ENCODE measurements around the gene DIABLO. TPM values are rescaled to one million over a fixed set of nuclear protein-coding genes. Genes with fewer than 3 reads are reported as not detected.

The DIABLO gene
- polyA plus RNA-seq, 1 of the 3 experiments (the other 2 are of a cell fraction), result 78.9 TPM

GRCh38 chr12:122159882-122160281, 66.0 kb downstream of the DIABLO start:
- Histone ChIP-seq H3K4me3 (ENCODE audit: low read depth in 2 of 2, low read length in 1 of 2) (no peak overlapping the region), H3K9me2 (no peaks in the 10 kb centered on the region), H3F3A (replicated peaks; ENCODE audit: insufficient read depth) (no peaks in the 10 kb centered on the region), H3K4me1 (ENCODE audit: control insufficient read depth in 1 of 2, insufficient read depth in 2 of 2, low read depth in 1 of 2, low read length in 1 of 2) (peaks cover 0 to 3% of the 10 kb centered on the region in 2 experiments; a peak in 1 of 4 replicates), H4K20me1 (ENCODE audit: insufficient read depth) (no peaks in the 10 kb centered on the region), H3K27ac (ENCODE audit: low read depth in 2 of 2, low read length in 1 of 2) (no peak overlapping the region), H3K9ac (no peak overlapping the region), H3K36me3 (replicated peaks in 1 of 2; ENCODE audit: control insufficient read depth in 1 of 2, insufficient read depth in 2 of 2, low read length in 1 of 2) (no peaks in the 10 kb centered on the region), H3K79me2 (ENCODE audit: insufficient read depth) (no peaks in the 10 kb centered on the region), H3K27me3 (ENCODE audit: insufficient read depth) (no peaks in the 10 kb centered on the region), H3K4me2 (no peak overlapping the region), H3K9me3 (no peaks in the 10 kb centered on the region), H2AFZ (ENCODE audit: low read depth) (no peak overlapping the region)
- POLR2A ChIA-PET, result no interaction called here
- 76% methylated on average over 4 of the region's 4 CpGs for WGBS (ENCODE audit: low lambda C conversion rate)
- peak; percentile 27 for DNase-seq
- no peak for TF ChIP-seq FOXM1 (IDR thresholded peaks at IDR 0.05; ENCODE audit: low read depth)
- no peak for TF ChIP-seq USF2 (IDR thresholded peaks at IDR 0.05; ENCODE audit: borderline replicate concordance, low read depth, low read length)
- TF ChIP-seq GATA2 (CRISPR knock-in tag; IDR thresholded peaks at IDR 0.05), result peak; percentile 36; the same call in 1 of the 2 replicates
- no peak for TF ChIP-seq CHD2 (IDR thresholded peaks at IDR 0.05; ENCODE audit: low read length, partially characterized antibody)
- TF ChIP-seq SMC3 (IDR thresholded peaks at IDR 0.05; ENCODE audit: low read depth, low read length), result 0 out of 2 replicates have a peak, but pooled peaks have one; percentile 10
- TF ChIP-seq JUND (IDR thresholded peaks at IDR 0.05), result no peak
- no peak for TF ChIP-seq CTCF (IDR thresholded peaks at IDR 0.05)
- TF ChIP-seq RAD21 (IDR thresholded peaks at IDR 0.05; ENCODE audit: low read length), result peak; percentile 49
- CTCF ChIA-PET, result interaction anchor here (1.0 to 3.4 kb wide), 4 partner anchors 27 to 129 kb away, joined by 3 to 21 read pairs (median 4); no protein-coding TSS in a partner anchor

DNA sequence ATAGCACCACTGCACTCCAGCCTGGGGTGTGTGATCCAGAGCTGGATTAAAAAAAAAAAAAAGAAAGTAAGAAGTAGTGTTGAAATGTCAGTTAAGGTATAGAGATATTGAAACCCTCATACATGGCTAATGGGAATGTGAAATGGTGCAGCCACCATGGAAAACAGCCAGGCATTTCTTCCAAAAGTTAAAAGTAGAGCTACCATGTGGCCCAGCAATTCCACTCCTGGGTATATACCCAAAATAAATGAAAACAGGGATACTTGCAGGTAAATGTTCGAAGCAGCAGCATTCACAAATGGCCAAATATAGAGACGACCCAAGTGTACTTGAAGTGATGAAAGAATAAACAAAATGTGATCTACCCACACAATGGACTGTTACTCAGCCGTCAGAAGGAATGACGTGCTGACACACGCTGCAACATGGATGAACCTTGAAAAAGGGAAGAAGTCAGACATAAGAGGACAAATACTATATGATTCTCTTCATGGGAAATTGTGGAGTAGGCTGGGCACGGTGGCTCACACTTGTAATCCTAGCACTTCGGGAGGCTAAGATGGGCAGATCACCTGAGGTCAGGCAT, 67.1 kb downstream of the DIABLO start:
- POLR2A ChIA-PET, result no interaction called here
- TF ChIP-seq NRF1 (IDR thresholded peaks at IDR 0.05; ENCODE audit: low read depth, low read length) (no peak), CHD2 (IDR thresholded peaks at IDR 0.05; ENCODE audit: low read length, partially characterized antibody) (no peak), RXRA (IDR thresholded peaks at IDR 0.05; ENCODE audit: borderline replicate concordance, low read depth) (no peak), JUND (IDR thresholded peaks at IDR 0.05) (no peak), SIN3A (IDR thresholded peaks at IDR 0.05; ENCODE audit: borderline replicate concordance, low read depth, low read length) (no peak), ELF1 (IDR thresholded peaks at IDR 0.05) (no peak), RAD21 (IDR thresholded peaks at IDR 0.05; ENCODE audit: low read length) (no peak), MEF2A (IDR thresholded peaks at IDR 0.05; ENCODE audit: borderline replicate concordance, low read depth) (no peak), FOXJ3 (CRISPR knock-in tag; IDR thresholded peaks at IDR 0.05) (no peak), POLR2AphosphoS5 (IDR thresholded peaks at IDR 0.05; ENCODE audit: low read depth, low read length) (no peak), RCOR1 (IDR thresholded peaks at IDR 0.05; ENCODE audit: low read length) (no peak)
- TF ChIP-seq, protein P1, sequence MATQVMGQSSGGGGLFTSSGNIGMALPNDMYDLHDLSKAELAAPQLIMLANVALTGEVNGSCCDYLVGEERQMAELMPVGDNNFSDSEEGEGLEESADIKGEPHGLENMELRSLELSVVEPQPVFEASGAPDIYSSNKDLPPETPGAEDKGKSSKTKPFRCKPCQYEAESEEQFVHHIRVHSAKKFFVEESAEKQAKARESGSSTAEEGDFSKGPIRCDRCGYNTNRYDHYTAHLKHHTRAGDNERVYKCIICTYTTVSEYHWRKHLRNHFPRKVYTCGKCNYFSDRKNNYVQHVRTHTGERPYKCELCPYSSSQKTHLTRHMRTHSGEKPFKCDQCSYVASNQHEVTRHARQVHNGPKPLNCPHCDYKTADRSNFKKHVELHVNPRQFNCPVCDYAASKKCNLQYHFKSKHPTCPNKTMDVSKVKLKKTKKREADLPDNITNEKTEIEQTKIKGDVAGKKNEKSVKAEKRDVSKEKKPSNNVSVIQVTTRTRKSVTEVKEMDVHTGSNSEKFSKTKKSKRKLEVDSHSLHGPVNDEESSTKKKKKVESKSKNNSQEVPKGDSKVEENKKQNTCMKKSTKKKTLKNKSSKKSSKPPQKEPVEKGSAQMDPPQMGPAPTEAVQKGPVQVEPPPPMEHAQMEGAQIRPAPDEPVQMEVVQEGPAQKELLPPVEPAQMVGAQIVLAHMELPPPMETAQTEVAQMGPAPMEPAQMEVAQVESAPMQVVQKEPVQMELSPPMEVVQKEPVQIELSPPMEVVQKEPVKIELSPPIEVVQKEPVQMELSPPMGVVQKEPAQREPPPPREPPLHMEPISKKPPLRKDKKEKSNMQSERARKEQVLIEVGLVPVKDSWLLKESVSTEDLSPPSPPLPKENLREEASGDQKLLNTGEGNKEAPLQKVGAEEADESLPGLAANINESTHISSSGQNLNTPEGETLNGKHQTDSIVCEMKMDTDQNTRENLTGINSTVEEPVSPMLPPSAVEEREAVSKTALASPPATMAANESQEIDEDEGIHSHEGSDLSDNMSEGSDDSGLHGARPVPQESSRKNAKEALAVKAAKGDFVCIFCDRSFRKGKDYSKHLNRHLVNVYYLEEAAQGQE (IDR thresholded peaks at IDR 0.05; ENCODE audit: low read depth, low read length), result no peak
- no peaks in the 10 kb centered on the region for H3F3A ChIP-seq (replicated peaks; ENCODE audit: insufficient read depth)
- no peak overlapping the region for H2AFZ ChIP-seq (ENCODE audit: low read depth)
- no peaks in the 10 kb centered on the region for H3K27me3 ChIP-seq (ENCODE audit: insufficient read depth)
- H3K79me2 ChIP-seq (ENCODE audit: insufficient read depth), result no peaks in the 10 kb centered on the region
- no peak overlapping the region for H3K4me3 ChIP-seq (ENCODE audit: low read depth in 2 of 2, low read length in 1 of 2)
- no peak overlapping the region for H3K27ac ChIP-seq (ENCODE audit: low read depth in 2 of 2, low read length in 1 of 2)
- DNase-seq, result no peak
- 81% methylated on average over 7 of the region's 7 CpGs for WGBS (ENCODE audit: low lambda C conversion rate)
- H3K9me2 ChIP-seq, result no peaks in the 10 kb centered on the region
- H3K4me2 ChIP-seq, result no peak overlapping the region
- H4K20me1 ChIP-seq (ENCODE audit: insufficient read depth), result no peaks in the 10 kb centered on the region
- no peaks in the 10 kb centered on the region for H3K36me3 ChIP-seq (replicated peaks in 1 of 2; ENCODE audit: control insufficient read depth in 1 of 2, insufficient read depth in 2 of 2, low read length in 1 of 2)
- no peak overlapping the region for H3K9ac ChIP-seq
- H3K9me3 ChIP-seq, result no peaks in the 10 kb centered on the region
- H3K4me1 ChIP-seq (ENCODE audit: control insufficient read depth in 1 of 2, insufficient read depth in 2 of 2, low read depth in 1 of 2, low read length in 1 of 2), result peaks cover 0 to 3% of the 10 kb centered on the region in 2 experiments; a peak in 1 of 4 replicates
- CTCF ChIA-PET, result interaction anchor here (1.0 to 3.4 kb wide), 5 partner anchors 28 to 313 kb away, joined by 3 to 21 read pairs (median 3); no protein-coding TSS in a partner anchor
